H54 (cell line): ENCODE results near the gene IGFBP4.

Experiments
- DNase-seq: peaks from one replicate; pipeline ENCODE4 v3.0.0; 2011; ENCODE audit warnings: low spot score, mixed read lengths; ENCODE audit not compliant: insufficient read length
- FAIRE-seq: peaks from 3 replicates; lab custom pipeline; 2011; peaks lifted over from hg19 to GRCh38; lab: Jason Lieb, UNC
- POLR2A ChIP-seq: IDR thresholded peaks from 2 replicates; pipeline ENCODE4 v1.6.1; 2011; ENCODE audit warnings: low read depth, mild to moderate bottlenecking, low read length

IGFBP4 gene

DNA sequence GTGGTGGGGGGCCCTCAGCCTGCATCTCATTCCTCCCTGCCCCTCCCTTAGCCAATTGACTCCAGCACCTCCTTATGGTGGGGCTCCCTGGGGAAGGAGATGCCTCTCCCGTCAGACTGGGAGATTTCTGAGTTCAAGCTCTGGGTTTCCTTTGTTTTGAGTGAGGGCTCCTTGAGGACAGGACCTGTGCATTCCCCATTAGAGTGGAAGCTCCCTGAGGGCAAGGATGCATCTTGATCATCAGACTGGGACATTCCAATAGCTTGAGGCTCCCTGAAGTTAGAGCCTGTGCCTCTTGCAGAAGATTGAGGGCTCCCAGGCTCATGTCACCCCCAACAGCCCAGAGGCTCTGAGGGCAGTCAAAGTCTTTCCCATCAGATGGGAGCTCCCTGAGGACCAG, 34.5 kb downstream of the IGFBP4 start:
- DNase-seq: no peak
- no peak for TF ChIP-seq POLR2A
- FAIRE-seq: no peak

- FAIRE-seq: no peak
- no peak for TF ChIP-seq POLR2A
Observed at GRCh38 chr17:40478486-40478885, 35.2 kb downstream of the IGFBP4 start.

DNA sequence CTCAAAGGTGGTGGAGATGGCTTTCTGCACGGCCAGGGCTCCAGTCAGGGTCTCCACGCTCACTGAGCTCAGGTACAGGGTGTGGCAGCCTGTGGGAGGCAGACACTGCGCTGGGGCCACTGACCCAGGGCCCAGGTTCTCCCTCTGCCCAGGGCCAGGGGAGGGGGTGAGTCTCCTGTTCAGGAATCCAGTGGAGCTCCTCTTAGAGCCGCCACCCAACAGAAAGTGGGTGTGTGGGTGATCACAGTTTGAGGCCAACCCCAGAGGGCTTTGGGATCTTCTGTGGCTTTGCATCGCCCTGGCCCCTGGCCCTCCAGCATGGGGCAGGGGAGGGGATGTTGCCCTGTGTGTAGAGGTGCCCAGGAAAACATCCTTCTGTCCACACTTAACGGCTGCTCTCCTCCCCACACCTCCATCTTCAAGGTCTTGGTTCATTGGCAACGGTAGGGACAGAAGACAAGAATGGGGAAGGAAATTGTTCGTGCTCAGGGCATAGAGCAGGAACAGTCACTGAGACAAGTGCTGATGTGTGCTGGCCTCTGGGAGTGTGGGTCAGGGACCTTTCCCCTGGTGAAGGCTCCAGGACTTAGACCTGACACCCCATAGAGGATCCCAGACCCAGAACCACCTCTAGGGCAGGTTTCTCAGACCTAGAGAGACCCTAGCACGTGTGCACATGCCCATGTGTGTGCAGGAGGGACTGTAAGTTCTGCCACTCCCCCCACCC, 36.7 kb downstream of the IGFBP4 start:
- no peak for FAIRE-seq
- DNase-seq: no peak
- no peak for TF ChIP-seq POLR2A

More at GRCh38 chr17:40478486-40478885, 35.2 kb downstream of the IGFBP4 start:
- DNase-seq: no peak

- DNase-seq: no peak
- TF ChIP-seq POLR2A: no peak
- FAIRE-seq: no peak
Observed at GRCh38 chr17:40480501-40481003, 37.3 kb downstream of the IGFBP4 start.

DNA sequence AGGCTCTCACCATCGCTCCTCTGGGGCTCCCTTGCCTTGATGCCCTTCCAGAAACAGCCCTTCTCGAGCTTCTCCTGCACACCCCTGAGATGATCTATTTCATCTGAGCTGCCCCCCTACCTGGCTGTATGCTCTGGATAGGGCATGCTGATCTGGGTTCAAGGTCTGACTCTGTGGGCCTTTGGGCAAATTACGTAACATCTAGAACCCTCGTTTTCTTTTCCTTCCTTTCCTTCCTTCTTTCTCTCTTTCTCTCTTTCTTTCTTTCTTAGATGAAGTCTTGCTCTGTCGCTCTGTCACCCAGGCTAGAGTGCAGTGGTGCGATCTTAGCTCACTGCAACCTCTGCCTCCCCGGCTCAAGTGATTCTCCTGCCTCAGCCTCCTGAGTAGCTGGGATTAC, 37.9 kb downstream of the IGFBP4 start:
- FAIRE-seq (no peak), DNase-seq (no peak)
- no peak for TF ChIP-seq POLR2A

- FAIRE-seq (no peak), DNase-seq (no peak)
- no peak for TF ChIP-seq POLR2A
Observed at GRCh38 chr17:40482722-40483121, 39.5 kb downstream of the IGFBP4 start.

DNA sequence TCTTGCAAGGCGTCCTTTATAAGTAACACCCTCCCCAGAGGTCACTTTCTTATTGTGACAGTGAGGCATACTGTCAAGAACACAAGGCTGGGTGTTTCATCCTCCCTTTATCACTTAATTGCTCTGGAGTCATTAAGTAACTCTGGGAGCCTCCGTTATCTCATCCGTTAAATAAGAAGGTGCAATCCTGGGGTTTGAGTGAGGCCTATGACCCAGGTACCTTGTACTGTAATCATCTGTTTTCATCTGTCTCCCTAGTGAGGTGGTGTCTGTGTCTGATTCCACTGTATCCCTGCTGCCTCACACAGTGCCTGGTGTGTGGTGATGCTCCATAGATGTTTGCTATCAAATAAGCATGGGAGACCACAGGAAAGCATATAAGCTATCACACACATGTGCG, 40.4 kb downstream of the IGFBP4 start:
- FAIRE-seq (no peak), DNase-seq (no peak)
- no peak for TF ChIP-seq POLR2A

- FAIRE-seq (no peak), DNase-seq (no peak)
- no peak for TF ChIP-seq POLR2A
Observed at GRCh38 chr17:40484285-40484972, 41.2 kb downstream of the IGFBP4 start.

GRCh38 chr17:40484973-40485530, 41.8 kb downstream of the IGFBP4 start:
- TF ChIP-seq POLR2A: no peak

GRCh38 chr17:40485851-40486521, 42.7 kb downstream of the IGFBP4 start:
- DNase-seq (peak; percentile 89), FAIRE-seq (peak; percentile 30)
- no peak for TF ChIP-seq POLR2A

More at GRCh38 chr17:40484973-40485530, 41.8 kb downstream of the IGFBP4 start:
- DNase-seq (no peak), FAIRE-seq (no peak)

DNA sequence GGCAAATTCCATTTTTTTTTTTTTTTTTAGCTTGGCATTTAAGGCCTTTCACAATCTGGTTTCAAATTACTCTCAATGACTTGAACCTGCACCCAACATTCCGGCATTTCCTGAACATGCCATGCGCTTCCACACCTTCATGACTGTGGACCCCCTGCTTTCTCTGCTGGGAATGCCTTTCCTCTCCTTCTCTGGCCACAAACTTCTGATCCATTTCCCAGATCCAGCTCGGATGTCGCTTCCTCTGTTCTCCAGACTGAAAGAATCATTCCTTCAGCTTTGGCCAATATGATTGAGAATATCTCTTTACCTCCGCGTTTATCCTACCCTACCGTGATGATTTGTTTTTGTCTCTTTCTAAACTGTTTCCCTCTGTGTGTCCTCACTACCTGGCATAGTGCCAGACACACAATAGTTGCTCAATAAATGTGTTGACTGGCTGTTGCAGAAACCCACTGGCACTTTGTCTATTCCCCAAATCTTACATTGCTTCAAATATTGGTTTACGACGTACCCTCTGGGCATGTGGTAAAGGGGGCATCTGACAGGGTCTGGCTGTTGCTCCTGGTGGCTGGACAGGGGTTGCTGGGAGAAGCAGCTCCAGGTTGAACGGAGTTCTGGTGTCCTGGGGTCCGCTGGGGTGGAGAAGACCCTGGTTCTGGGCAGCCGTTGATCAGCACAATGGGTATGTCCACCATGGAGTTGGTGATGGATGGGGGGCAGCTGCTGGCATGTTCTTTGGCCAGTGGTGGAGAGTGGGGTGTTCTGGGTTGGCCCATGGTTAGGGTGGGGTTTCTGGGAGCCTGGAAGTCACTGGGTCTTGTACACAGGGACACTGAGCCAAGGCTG, 43.5 kb downstream of the IGFBP4 start:
- FAIRE-seq: no peak
- peak; percentile 41 for DNase-seq
- TF ChIP-seq POLR2A: no peak

DNA sequence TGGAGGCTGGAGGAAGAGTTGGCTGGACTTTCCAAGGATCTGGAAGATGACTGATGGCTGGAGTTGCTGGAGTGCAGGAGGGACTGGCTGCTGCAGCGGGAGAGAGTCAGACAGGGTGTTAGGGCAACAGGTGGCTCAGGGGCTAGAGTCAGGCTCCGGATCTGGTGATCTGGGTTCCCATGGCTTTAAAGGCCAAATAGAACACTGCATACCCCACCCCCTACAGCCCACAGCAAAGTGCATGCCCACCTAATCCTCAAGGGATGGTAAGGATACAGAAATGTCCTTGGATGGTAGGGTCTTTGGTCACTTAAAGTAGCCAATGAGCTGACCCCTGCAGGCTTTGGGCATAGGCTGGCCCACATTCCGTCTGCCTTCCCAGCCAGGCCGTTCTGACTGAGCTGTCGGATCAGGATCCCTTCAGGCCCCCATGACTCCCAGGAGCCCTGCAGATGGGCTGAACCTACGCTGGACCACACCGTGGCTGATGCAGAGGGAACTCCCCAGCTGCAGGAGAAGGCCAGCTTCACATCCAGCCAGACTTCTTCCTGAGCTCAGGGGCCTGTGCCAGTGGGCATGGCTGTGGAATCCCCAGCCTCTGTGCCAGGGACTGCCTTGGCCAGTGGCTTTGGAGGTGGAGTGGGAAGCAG, 44.2 kb downstream of the IGFBP4 start:
- no peak for TF ChIP-seq POLR2A
- no peak for FAIRE-seq

More for the DNA sequence above, 44.2 kb downstream of the IGFBP4 start:
- DNase-seq: no peak
